ENCODE data around the gene CHADL. TPM values are rescaled to one million over a fixed set of nuclear protein-coding genes. Genes with fewer than 3 reads are reported as not detected.
"Not testable (repeated sequence)": the region's sequence is repeated elsewhere in the genome, so short reads cannot be mapped to it uniquely, and the experiment has no call there.

CHADL gene
- total RNA-seq, 4 donors from 2014 or later = 5.9 to 12.6 (median 7.4) TPM

DNA sequence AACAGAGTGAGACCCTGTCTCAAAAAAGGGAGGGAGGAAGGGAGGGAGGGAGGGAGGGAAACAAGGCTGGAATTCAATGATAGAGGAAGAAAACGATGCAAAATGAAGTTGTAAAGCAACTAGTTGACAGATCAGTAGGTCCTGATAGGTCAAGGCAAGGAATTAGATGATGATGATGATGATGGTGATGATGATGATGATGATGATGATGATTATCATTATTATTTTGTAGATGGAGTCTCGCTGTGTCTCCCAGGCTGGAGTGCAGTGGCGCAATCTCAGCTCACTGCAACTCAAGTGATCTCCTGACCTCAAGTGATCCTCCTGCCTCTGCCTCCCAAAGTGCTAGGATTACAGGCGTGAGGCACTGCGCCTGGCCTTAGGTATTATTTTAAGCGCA lies 46.9 kb downstream of the CHADL start:
- TF ChIP-seq EP300 (IDR thresholded peaks at IDR 0.05) (no peak), POLR2A (IDR thresholded peaks at IDR 0.05) (no peak), POLR2AphosphoS5 (IDR thresholded peaks at IDR 0.05) (no peak)
- TF ChIP-seq, protein P1, sequence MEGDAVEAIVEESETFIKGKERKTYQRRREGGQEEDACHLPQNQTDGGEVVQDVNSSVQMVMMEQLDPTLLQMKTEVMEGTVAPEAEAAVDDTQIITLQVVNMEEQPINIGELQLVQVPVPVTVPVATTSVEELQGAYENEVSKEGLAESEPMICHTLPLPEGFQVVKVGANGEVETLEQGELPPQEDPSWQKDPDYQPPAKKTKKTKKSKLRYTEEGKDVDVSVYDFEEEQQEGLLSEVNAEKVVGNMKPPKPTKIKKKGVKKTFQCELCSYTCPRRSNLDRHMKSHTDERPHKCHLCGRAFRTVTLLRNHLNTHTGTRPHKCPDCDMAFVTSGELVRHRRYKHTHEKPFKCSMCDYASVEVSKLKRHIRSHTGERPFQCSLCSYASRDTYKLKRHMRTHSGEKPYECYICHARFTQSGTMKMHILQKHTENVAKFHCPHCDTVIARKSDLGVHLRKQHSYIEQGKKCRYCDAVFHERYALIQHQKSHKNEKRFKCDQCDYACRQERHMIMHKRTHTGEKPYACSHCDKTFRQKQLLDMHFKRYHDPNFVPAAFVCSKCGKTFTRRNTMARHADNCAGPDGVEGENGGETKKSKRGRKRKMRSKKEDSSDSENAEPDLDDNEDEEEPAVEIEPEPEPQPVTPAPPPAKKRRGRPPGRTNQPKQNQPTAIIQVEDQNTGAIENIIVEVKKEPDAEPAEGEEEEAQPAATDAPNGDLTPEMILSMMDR (IDR thresholded peaks at IDR 0.05) = no peak
- Histone ChIP-seq H3K36me3 (no peaks in the 10 kb centered on the region), H3K27me3 (no peaks in the 10 kb centered on the region), H3K27ac (no peak overlapping the region), H3K4me1 (peaks cover 0 to 19% (median 11%) of the 10 kb centered on the region in 3 donors), H3K9me3 (no peaks in the 10 kb centered on the region), H3K4me3 (no peak overlapping the region)
- 94 to 100% methylated on average over 1 to 3 of the region's 6 CpGs for WGBS, 2 donors (ENCODE audit: low coverage in 1 of 2)
- ATAC-seq = no peak

DNA sequence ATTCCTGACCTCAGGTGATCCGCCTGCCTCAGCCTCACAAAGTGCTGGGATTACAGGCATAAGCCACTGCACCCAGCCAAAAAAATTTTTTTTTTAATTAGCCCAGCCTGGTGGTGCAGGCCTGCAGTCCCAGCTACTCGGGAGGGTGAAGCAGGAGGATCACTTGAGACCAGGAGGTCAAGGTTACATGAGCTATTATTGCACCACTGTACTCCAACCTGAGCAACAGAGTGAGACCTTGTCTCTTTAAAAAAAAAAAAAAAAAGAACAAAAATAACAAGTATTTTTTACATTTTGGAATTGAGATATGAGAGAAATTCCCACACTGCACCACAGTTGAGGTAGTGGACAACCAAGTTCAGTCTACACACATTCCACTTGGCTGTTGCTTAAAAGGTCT lies 49.3 kb downstream of the CHADL start:
- no peaks in the 10 kb centered on the region for H3K36me3 ChIP-seq
- TF ChIP-seq EP300 (IDR thresholded peaks at IDR 0.05) (no peak), POLR2AphosphoS5 (IDR thresholded peaks at IDR 0.05) (no peak), POLR2A (IDR thresholded peaks at IDR 0.05) (no peak)
- TF ChIP-seq, protein P1 (IDR thresholded peaks at IDR 0.05) = no peak
- no peak overlapping the region for H3K4me3 ChIP-seq
- no peaks in the 10 kb centered on the region for H3K4me1 ChIP-seq
- no peaks in the 10 kb centered on the region for H3K27me3 ChIP-seq
- no peak for ATAC-seq
- H3K9me3 ChIP-seq = no peaks in the 10 kb centered on the region
- WGBS, 2 donors (ENCODE audit: low coverage in 1 of 2) = 86% methylated on average over 1 of the region's 2 CpGs; no CpG with 5 or more reads in 1 of the 2 donors
- no peak overlapping the region for H3K27ac ChIP-seq

DNA sequence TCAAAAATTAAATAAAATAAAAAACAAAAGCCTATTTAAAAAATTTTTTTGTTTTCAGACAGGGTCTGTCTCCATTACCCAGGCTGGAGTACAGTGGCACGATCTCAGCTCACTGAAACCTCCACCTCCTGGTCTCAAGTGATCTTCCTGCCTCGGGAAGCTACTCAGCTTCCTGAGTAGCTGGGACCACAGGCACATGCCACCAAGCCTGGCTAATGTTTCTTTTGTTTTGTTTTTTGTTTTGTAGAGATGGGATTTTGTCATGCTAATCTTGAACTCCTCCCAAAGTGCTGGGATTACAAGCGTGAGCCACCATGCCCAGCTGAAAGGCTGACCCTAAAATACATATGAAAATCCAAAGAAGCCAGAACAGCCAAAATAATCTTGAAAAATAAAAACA lies 56.1 kb downstream of the CHADL start:
- 63 to 79% methylated on average over 3 of the region's 3 CpGs for WGBS, 2 donors (ENCODE audit: low coverage in 1 of 2)
- no peak for TF ChIP-seq EP300 (IDR thresholded peaks at IDR 0.05)
- no peak for TF ChIP-seq POLR2AphosphoS5 (IDR thresholded peaks at IDR 0.05)
- no peak for TF ChIP-seq POLR2A (IDR thresholded peaks at IDR 0.05)
- TF ChIP-seq, protein P1 (IDR thresholded peaks at IDR 0.05) = no peak
- no peak overlapping the region for H3K27ac ChIP-seq
- no peak for ATAC-seq
- H3K9me3 ChIP-seq = no peaks in the 10 kb centered on the region
- no peak overlapping the region for H3K4me3 ChIP-seq
- H3K36me3 ChIP-seq = peaks cover 0 to 10% of the 10 kb centered on the region in 2 donors
- H3K27me3 ChIP-seq = no peaks in the 10 kb centered on the region
- H3K4me1 ChIP-seq = peaks cover 0 to 7% (median 0%) of the 10 kb centered on the region in 3 donors

DNA sequence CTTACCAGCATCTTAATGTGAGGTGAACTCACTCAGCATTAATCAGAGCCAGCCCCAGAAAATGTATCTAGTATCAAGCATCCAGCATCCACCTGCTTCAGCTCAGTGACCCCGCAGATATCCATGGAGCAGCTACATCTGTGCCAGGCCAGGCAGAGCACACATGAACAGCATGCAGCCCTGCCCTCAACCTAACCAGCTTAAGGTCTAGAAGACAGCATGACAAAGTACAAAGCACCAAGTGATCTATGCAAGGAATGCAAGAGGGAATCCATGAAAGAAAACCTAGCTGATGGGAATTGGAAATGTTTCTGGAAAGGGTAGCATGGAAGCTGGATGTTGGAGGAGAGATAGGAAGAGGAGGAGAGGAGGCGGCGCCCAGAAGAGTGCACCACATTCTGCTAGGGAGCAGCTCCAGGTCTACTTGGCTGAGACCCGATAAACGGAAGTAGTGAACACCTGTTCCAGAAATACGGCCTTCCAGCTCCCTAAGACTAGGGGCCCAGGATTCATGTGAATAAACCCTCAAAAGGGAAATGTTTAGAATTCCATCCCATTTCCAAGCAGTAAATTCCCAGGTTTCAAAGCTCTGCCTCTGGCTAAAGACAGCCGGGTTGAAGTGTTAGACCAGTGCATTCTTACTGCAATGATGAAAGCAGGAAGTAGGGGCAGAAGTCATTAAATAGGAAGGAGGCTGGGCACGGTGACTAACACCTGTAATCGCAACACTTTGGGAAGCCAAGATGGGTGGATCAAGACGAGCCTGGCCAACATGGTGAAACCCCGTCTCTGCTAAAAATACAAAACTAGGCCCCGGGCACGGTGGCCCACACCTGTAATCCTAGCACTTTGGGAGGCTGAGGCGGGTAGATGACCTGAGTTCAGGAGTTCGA lies 59.1 kb downstream of the CHADL start:
- peak overlapping the region in 3 of 4 donors; percentile 44 to 55 (median 46) for H3K27ac ChIP-seq
- no peak overlapping the region for H3K4me3 ChIP-seq
- H3K27me3 ChIP-seq = no peaks in the 10 kb centered on the region
- peaks cover 0 to 15% (median 0%) of the 10 kb centered on the region in 3 donors for H3K4me1 ChIP-seq
- H3K9me3 ChIP-seq = no peaks in the 10 kb centered on the region
- ATAC-seq = peak; percentile 67
- 20 to 59% methylated on average over 2 to 6 of the region's 15 CpGs for WGBS, 2 donors (ENCODE audit: low coverage in 1 of 2)
- H3K36me3 ChIP-seq = peaks cover 0 to 35% of the 10 kb centered on the region in 2 donors
- TF ChIP-seq EP300 (IDR thresholded peaks at IDR 0.05) (no peak), POLR2A (IDR thresholded peaks at IDR 0.05) (no peak), POLR2AphosphoS5 (IDR thresholded peaks at IDR 0.05) (no peak)
- TF ChIP-seq, protein P1 (IDR thresholded peaks at IDR 0.05) = no peak

DNA sequence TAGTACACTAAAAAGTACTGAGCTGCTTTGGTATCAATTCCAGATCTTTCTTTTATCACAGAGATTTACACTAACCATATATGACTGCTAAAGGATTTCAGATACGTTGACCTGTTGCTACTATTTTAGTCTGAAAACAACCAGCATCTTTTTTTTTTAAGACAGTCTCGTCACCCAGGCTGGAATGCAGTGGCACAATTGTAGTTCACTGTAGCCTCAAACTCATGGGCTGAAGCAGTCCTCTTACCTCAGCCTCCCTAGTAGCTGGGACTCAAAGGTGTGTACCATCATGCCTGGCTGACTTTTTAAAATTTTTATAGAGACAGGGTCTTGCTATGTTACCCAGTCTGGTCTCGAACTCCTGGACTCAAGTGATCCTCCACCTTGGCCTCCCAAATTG lies 59.8 kb downstream of the CHADL start:
- no peaks in the 10 kb centered on the region for H3K9me3 ChIP-seq
- TF ChIP-seq, protein P1 (IDR thresholded peaks at IDR 0.05) = no peak
- TF ChIP-seq POLR2AphosphoS5 (IDR thresholded peaks at IDR 0.05) (no peak), EP300 (IDR thresholded peaks at IDR 0.05) (no peak), POLR2A (IDR thresholded peaks at IDR 0.05) (no peak)
- ATAC-seq = no peak
- no peak overlapping the region for H3K4me3 ChIP-seq
- peaks cover 0 to 42% of the 10 kb centered on the region in 2 donors for H3K36me3 ChIP-seq
- no peaks in the 10 kb centered on the region for H3K27me3 ChIP-seq
- peaks cover 0 to 15% (median 0%) of the 10 kb centered on the region in 3 donors for H3K4me1 ChIP-seq
- no peak overlapping the region for H3K27ac ChIP-seq
- 45 to 80% methylated on average over 2 to 3 of the region's 3 CpGs for WGBS, 2 donors (ENCODE audit: low coverage in 1 of 2)

DNA sequence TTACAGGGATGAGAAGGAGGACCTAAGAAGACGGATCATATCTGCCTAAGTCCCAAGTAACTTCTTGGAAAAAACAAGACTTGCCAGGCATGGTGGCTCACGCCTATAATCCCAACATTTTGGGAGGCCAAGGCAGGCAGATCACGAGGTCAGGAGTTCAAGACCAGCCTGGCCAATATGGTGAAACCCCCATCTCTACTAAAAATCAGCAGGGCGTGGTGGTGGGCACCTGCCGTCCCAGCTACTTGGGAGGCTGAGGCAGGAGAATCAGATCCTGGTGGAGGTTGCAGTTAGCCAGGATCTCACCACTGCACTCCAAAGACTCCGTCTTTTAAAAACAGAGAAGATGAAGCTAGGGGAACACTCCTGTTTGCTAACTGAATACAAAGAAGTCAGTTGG lies 60.4 kb downstream of the CHADL start:
- H3K9me3 ChIP-seq, H3K4me3 ChIP-seq, H3K27me3 ChIP-seq, ATAC-seq, H3K27ac ChIP-seq: not testable (repeated sequence)
- peaks cover 0 to 20% (median 0%) of the 10 kb centered on the region in 3 donors for H3K4me1 ChIP-seq
- H3K36me3 ChIP-seq = peaks cover 0 to 48% of the 10 kb centered on the region in 2 donors
- WGBS, 2 donors (ENCODE audit: low coverage in 1 of 2) = 84 to 93% methylated on average over 3 to 6 of the region's 6 CpGs
